Fibroblast of skin of left quadriceps (primary cell): ENCODE data around the gene OAF.

ENCODE experiments used
- DNase-seq, 2 experiments: peaks; one replicate each; pipeline ENCODE4 v3.0.0-alpha.2; 2013; ENCODE audit warnings: low read depth in 2 of 2

Gene OAF

DNA sequence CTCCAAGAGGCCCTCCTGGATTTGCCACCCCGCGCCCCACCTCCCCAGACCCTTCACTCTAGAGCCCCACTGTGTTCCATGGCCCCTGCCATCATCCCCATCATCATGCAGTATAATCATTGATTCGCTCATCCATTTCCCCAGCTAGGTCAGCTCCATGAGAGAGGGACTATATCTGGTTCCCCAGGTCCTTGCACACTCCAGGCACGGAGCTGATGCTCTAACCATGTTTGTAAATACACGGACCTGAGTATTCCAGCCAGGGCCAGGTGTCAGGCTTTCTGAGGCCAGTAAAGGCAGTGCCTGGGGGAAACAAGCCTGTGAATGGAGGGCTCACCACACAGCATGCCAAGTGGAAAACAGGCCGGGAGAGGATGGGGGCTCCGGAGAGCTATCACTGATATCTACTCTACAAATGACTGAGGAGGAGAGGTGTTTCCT, 27.1 kb upstream of the OAF start:
- no peak for DNase-seq

DNA sequence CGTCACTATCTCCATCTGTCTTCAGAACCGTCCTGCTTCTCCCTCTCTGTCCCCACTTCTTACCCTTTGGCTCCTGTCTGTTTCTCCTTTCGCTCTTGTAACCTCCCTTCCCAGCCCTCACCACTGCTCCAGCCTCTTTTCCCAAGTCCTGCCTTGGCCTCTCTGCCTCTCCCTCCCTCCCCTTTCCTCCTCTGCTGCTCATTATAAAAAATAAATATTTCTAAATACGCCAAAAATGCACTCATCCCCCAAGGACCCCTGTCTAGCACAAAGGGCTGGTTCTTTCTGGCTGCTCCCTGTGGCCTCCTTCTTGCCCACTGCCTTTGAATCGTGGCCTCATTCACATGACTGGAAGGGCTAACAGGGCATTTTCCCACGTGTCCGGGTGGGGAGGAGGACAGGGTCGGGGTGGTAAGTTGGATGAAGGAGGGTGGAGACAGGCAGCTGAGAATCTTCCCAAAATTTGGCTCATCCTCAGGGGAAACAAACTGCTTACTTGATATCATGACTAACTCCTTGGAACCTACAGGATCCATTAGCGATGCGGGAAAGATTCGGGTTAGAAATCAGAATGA, 26.4 kb upstream of the OAF start:
- no peak for DNase-seq

DNA sequence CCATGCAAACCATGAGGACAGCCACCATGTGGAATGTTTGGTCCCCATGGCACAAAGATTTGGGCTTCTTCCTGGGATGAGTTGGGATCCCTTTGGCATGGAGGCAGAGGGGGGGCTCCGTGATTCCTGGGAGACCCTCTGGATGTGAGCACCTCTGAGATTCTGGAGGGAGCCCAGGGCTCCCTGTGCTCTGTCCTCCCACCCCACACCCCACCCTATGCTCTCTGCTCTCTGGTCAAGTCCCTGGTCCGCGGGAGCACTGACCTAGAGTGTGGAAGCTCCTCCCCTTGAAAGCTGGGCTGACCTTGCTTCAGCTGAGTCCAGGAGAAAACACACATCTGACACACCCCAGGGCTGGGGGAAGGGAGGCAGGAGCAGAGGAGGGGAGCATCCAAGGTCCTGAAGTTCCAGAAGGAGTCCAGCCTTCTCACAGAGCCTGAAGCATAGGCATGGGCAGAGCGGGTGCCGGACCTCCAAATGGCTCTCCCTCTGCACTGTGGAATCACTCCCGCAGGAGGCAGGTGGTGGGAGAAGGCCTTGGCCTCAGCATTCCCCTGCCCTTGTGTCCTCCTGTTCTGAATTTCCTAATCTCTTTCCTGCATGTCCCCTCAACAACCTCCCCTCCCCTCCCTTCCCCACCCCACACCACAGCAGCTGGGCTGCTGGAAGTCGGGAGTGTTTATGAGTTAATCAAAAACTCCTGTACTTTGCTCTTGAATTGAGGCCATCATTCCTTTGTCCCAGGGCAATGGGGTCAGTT, 25.7 kb upstream of the OAF start:
- no peak for DNase-seq

DNA sequence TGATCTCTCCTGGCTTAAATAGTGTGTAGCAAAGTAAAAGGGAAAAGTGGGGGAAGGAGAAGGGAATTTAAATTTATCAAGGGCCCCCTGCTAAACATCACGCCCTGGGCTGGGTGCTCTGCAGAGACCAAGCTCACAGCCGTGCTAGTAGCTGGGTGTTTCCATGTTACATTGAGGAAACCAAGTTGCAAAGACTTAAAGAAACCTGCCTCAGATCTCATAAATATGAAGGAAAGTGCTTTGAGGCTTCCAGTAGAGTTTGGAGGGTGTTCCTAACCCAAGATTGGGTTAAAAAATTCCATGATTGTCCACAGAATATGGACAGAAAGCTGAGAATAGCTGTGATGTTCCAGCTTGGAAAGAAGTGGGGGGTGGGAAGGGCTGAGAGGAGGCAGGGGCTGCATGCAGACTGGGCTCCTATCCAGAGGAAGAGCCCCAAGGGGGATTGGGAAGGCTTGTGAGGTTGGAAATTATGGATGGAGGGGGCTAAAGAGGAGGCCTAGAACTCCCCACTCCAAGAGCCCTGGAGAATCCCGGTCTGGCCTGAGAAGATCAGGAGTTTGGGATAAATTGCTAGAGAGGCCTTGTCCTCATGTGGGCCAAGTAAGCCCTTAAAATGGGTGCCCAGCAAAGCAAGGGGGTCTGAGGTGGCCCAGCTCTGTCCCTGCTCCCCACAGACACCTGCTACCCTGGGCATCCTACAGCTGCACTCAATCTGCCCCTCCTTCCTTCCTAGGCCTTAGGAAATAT, 25.0 kb upstream of the OAF start:
- DNase-seq = peak in 1 of 2 experiments; percentile 34

DNA sequence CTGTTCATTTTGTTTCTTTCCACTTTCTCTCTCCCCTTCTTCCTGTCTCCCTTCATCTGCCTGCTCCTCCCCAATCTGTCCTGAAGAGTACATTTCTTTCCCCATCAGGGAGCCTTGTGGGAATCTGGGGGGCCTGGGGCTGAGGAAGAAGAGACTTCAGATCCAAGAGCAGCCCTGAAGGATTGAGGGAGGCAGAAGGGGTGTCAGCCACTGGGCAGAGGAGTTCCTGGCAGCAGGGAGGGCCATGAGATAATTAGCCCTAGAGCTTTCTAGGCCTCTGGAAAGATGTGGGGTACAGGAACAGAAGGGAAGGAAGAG, 24.4 kb upstream of the OAF start:
- no peak for DNase-seq

DNA sequence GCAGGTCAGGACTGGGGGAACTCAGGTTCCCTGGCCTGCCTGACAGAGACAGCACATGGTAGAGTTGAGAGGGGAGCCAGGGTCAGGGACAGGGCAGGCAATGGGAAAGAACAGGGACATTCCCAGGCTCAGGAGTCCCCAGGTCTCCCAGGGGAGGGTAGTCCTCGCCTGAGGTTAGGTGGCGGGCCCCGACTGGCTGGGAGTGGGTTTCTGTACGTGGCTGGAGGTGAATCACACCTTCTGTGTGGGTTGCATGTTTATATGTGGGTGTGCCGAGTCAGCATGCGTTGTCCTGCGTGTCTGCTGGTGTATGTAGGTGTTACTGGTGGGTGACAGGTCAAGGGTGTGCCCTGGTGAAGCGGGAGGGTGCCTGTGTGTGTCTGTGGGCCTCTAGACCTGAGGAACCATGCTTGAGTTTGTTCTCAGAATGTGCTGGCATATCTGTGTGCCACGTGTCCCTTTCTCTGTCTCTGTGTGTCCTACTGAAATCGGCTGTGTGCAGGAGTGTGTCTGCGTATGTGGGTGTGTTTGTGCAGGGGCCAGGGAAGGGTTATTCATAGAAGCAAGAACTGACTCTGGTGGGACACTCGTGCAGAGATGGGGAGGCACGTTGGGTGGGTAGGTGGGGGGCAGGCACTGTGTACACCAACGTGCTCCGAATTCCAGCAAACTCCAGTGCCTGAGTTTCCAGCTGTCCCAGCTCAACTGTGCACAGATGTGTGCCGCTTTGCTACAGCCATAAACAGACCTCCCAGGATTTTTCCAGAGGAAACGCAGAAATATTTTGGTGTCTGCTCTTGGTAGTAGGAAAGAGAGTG, 23.8 kb upstream of the OAF start:
- peak; percentile 41 to 50 for DNase-seq

DNA sequence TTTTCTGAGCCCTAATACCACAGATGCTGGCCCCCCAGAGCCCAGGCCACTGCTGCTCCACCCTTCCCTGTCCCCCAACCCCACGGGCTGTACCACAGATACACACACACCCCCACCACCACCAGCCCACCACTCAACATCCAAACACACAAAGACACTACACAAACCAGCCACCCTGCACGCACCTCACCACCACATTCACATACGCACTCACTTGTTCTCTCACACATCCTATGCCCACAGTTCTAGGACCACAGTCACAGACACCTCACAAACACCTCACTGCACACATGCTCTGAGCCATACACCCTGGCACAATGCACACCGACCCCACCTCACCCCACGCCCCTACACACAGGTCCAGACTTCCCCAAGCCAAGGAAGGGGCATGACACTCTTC, 22.5 kb upstream of the OAF start:
- no peak for DNase-seq

DNA sequence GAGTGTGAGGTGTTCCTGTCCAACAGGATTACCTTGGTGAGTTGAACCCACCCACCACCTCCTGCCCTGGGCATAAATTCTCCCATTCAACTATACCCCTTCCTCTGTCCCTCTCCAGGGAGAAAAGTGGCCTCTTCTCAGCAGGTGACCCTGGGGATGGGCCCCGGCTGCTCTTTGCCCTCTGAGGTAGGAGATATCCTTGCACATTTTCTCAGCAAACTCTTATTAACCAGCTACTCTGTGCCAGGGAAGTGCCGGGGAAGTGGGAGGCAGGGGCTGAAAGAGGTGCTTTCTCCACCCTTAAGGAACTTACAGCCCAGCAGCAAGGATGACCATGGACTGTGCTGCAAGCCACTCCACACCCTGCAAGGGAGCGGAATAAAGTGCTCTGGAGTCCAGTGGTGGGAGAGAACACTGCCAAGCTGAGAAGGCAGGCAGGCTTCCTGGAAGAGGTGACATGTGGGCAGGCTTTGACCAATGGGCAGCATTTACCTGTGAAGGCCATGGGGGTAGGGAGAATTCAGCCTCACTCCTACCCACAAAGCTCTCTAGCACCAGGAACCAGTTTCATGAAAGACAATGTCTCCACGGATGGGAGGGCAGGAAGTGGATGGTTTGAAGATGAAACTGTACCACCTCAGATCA, 21.9 kb upstream of the OAF start:
- no peak for DNase-seq

DNA sequence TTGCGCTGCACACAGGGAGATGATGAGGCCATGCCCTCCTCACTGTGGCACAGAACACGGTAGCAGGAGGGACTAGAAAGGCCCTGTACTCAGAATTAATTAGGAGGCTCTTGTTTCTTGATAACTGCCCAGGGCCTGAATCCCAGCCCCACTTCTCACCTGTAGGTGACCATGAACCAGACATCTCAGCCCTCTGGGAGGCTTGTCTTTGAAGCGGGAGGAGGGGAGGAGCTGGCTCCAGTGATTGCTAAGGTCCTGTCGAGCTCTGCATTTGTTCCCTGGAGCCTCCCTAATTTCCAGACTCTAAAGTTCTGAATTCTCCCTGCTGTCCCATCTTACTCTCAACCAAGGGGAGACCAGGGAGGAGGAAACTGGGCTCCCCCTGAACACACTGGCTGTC, 19.8 kb upstream of the OAF start:
- no peak for DNase-seq

DNA sequence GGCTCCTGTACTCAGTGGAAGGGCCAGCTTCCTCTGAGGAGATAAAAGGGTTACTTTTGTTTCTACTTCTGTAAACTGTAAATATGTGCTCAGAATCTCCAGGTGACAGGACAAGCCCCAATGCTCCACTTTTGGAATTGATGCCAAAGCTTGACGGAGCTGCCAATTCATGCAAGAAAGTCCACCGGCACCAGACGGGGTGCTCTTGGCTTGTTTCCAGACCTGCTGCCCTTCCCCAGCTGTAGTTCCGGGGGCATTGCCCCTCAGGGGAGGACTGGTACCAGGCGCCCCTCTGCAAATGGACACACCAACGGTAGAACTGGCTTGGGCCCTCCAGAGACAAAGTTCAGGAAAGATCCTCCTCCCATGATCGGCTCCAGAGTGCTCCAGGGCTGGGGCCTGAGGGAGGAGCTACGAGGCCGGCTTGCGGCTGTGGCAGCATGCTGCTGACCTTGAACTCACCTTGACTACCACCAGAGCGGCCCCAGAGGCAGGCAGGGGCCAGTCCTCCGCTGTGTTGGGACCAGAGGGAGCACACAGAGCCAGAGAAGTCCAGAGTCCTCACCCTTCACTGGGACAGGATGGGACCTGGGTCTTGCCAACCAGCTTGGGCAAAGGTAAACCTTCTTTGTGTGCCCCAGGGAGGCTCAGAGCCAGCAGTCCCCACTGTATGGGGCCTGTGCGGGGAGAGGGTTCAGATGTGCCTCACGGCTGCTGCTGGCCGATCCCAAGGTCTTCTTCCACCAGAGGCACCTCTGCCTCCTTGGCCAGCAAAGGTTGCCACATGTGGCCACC, 17.8 kb upstream of the OAF start:
- DNase-seq = no peak

DNA sequence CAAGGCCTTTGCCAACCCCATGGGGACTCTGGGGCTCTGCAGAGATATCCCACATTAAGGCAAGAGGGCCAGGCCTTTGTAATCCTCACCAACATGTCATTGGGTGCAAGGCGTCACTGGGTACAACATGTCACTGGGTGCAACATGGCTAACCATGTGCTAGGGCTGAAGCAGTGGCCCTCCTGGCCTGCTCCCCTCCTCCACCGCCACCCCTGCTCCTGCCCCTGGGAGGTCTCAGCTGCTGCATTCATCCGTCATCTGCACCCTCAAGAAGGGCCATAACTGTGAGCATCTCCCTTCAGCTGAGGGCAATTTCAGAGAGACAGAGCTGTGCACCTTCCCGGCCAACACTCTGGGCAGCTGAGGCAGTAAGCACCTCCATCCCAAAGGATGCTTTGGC, 16.7 kb upstream of the OAF start:
- DNase-seq = no peak

DNA sequence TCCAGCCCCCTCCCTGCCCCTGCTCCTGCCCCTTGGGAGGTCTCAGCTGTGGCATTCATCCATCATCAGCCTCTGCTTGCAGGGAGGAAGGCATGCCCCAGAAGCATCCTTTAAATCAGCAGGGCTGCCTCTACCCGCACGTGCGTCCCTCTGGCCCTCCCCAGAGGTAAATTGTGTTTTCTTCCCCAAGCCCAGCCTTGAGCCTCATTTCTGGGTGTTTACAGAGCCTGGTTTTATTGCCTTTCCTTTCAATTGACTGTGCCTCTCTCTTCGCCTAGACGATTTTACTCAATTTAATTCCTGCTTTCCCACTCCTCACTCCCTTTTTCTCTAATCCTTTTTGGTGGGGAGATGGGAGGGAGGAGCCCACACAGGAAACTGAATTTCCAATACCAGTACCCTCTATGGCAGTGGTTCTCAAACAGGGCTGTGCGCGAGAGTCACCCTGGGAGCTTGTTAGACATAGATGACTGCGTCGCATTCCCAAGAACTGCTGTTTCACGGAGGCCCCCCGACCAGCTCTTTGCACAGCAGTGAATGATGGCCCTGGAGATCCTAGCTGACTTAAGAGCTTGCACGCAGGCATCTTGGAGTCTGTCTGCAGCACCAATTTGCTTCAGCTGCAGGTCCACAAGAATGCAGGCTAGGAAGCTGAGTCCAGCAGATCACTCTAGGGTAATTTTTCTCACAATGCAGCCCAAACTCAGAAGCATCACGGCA, 15.1 kb upstream of the OAF start:
- DNase-seq = no peak

DNA sequence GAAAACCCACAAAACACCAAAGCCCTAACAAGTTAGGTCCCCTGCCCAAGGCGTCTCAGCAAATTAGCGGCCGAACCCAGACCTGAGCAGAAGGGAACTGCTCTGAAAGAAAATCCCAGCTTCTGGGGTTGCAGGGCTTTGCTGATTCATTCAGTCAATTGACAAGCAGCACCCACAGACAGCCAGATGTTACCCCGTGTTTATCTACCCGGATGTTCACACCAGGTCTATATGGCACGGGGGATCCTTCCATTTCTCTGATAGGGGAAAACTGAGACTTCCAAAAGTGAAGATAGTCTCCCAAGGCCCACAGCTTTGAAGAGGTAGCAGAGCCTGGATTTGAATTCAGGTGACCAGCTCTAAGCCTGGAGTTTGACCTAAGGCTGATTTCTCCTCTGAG, 14.0 kb upstream of the OAF start:
- no peak for DNase-seq

DNA sequence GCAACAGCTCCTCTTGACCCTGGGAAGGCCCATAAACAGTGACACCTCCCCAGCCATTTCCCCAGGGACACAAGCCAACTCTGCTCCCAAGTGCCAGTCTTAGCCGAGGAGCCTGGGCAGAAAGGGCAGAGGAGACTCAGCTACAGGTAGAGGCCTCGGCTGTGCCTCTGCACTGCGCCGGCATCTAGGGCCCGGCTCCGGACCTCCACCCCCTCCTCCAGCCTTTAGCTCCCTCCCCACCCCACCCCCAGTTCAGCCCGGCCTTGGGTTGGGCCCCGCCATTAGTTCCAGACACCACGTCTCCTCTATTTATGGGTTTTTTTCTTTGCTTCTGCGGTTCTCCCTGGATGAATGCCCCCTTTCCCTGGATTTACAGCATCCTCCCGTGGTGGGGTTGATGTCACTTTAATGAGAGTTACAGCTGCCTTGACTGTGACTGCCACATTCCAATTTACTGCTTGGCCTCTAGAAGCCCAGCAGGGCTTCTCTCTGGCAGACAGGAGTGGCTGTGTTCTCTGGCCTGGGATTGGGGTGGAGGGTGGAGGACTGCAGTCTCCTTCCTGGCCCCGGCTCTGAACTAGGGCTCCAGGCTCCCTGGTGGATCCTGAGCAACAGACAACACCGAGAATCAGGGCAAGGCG, 13.5 kb upstream of the OAF start:
- peak; percentile 40 to 44 for DNase-seq

DNA sequence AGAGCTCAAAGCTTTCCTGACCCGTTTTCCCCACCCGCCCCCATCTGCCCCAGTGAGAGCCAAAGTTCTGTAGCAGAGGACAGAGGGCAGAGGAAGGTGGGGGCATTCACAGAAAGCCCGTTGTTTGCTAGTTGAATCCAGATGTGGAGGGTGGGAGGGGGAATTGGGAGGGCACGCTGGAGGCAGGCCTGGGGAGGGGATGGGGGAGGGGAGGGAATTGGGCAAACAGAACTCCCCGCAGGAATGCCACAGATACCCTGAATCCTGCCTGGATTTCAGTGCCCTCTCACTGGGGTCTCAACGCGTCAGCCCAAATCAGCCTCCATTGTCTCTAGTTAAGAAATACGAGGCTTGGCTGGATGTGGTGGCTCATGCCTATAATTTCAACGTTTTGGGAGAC, 12.9 kb upstream of the OAF start:
- DNase-seq = no peak

DNA sequence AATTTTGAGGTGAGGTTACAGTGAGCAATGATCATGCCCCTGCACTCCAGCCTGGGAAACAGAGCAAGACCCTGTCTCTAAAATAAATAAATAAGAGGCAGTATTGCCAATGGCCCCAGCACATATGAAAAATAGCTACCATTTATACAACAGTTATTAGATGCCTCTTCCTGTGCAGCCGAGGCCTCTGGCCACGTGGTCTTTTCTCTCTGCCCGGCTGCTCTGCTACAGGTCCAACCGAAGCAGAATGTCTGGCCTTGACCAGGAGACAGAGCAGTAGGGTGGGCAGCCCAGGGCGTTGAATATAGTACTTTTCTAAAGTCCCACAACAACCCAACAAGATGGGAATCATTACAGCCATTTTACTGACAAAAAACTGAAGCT, 12.4 kb upstream of the OAF start:
- DNase-seq = no peak

DNA sequence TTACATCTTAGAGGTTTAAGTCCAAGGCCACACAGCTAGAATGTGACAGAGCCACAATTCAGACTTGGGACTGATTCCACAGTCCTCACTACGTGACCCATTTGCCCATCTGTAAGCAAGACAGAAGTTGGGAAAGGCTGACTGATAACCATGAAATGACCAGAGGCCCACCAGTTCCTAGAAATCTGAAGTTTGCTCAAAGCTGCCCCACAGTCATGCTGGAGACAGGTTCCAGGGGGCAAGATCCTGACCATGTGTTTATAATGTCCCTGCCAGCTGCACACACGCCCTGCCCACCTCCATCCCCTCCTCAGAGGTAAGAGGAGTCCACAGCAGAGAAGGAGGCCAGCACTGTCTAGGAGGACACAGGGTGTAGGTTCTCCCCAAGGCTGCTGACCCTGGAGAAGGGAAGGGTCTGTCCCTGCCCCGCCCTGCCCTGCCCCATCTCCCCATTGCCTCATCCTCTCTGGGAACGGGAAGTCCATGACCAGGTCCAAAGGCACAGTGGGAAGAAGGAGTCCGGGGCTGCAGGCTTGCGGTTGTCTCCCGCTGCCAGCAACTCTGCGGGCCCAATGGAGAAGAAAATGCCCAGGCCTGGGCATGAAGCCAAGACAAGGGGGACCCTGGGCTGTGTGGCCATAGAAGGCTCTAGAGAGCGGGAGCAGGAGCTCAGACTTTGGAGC, 11.9 kb upstream of the OAF start:
- no peak for DNase-seq

DNA sequence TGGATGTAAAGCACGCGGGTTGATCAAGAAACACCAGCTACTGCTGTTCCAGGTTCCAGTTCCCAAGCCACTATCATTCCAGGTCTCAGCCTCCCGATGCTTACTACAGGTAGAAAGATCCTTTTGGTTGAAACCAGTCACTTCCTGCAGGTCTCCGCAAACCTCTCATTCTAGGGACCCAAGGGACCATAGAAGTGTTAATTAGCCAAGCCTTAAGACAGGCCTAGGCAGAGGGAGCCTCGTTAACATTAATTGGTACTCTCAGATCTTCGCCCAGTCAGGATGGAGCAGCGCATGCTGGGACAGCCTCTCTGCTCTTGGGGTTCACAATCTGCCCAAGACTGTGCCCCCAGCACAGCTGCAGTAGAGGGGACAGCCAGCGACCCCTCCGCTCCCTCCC, 11.2 kb upstream of the OAF start:
- no peak for DNase-seq

DNA sequence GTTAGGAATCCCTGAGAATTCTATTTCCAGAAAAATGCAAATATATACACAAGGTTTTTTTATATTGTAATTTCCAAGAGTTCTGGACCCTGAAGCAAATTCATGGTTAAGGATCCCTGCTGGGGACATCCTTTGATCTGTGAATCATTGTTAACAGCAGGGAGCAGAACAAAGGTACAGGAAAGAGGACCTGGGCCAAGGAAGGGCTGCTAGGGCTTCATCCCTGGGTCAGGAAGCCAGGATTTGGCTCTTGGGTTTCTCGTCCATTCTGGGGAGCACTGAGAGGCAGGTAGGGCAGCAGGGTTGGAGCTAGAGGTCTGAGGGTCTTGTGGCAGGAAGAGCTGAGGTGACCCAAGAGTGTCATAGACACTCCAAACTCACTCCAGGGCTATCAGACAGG, 10.2 kb upstream of the OAF start:
- DNase-seq = no peak
